H7 (cell line): Measurements from ENCODE around the gene MAP1LC3B. TPM values are rescaled to one million over a fixed set of nuclear protein-coding genes. Genes with fewer than 3 reads are reported as not detected.
"Not testable (repeated sequence)": the region's sequence is repeated elsewhere in the genome, so short reads cannot be mapped to it uniquely, and the experiment has no call there.

ENCODE experiments used
- DNase-seq: peaks from one replicate; pipeline ENCODE4 v3.0.0; 2012
- H3K27me3 ChIP-seq: 2 replicates; pipeline ENCODE4 v1.6.0; 2011; ENCODE audit warnings: mild to moderate bottlenecking, low read length; ENCODE audit not compliant: control insufficient read depth, insufficient read depth
- H3K36me3 ChIP-seq: replicated peaks from 2 replicates; pipeline ENCODE4 v1.5.1; 2011; ENCODE audit warnings: low read length; ENCODE audit not compliant: control insufficient read depth, insufficient read depth
- H3K4me3 ChIP-seq: 2 replicates; pipeline ENCODE4 v1.5.1; 2011; ENCODE audit warnings: low read depth, mild to moderate bottlenecking, control low read depth, low read length, moderate library complexity; ENCODE audit not compliant: insufficient read depth
- total RNA-seq: library from RNA; depleted of rRNA; stranded (reverse); fragments of >200 nt; shearing (Covaris generic); gene quantifications from 2 replicates; pipeline ENCODE4 v1.2.3, GENCODE V29; 2014

MAP1LC3B gene
- total RNA-seq, 1 experiment from 2014 or later = 15.8 TPM

DNA sequence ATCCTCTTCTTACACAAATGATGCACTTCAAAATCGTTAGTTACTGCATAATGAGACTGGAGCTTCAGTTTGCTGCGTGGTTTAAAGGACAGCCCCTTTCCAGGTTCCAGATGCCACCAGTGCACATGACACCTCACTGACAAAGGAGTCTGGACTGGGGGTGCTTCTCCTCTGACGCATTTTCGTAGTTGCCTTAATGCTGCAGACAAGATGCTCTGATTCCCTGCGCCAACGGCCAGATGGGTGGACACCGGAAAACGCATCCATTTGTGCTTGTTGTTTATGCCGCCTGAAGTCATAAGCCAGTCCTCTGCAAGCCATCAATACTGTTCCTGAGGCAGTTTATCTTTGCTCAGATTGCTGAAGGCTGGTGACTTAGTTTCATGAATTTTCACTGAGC is 24.6 kb upstream of the MAP1LC3B start:
- H3K4me3 ChIP-seq = no peak overlapping the region
- H3K27me3 ChIP-seq = no peaks in the 10 kb centered on the region
- no peak for DNase-seq
- no peaks in the 10 kb centered on the region for H3K36me3 ChIP-seq

DNA sequence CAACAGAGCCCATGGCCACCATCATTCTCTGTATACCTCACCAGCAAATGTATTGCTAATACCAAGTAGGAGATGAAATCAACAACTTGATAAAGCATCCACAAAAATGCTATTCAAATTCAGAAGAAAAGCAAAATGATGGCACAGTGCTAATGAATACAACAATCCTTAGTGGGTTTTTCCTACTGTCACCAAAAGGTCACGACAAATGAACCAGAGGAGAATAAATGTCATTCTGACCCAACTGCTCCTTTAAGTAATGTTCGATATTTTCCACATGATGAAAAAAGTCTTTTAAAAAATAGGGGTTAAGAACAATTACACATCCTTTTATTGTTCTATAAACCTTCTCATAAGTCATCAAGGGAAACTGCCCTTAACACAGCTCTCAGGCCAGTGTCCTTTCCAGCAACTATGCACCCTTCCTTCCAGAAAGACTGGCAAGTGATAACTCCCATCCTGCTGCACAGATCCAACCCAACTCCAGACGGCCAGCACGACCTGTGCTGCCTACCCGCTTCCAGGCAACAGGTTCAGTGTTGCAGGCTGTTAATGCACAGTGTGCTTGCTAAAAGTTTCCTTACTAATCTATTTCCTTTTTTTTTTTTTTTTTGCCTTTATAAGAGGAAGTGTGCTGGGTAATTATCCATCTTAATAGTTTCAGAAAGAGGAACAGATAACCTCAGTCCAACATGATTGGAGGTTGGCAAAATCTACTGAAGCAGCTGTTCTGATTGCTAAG is 23.9 kb upstream of the MAP1LC3B start:
- Histone ChIP-seq H3K27me3 (no peaks in the 10 kb centered on the region), H3K4me3 (no peak overlapping the region), H3K36me3 (no peaks in the 10 kb centered on the region)
- DNase-seq = no peak

DNA sequence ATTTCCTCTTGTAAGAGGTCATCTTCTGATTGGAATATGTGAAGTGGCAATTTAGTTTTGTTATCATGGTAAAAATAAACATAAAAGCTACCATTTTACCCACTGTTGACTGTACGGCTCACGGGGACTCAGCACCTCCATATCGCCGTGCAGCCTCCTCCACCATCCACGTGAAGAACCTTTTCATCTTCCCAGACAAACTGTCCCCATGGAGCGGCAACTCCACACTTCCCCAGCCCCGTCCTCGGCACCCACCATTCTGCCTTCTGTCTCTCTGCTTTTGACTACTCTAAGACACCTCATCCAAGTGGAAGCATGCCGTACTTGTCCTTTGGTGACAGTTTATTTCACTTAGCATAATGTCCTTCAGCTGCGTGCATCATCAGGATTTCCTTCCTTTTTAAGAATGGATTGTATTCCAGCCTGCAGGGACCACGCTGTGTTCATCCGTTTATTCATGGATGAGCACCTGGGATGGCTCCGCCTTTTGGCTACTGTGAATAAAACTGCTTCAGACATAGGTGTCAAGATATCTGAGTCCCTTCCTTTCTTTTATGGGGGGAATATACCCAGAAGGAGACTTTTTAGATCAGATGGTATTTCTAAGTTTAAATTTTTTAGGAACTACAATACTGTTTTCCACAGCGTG is 22.9 kb upstream of the MAP1LC3B start:
- DNase-seq = no peak
- H3K27me3 ChIP-seq = no peaks in the 10 kb centered on the region
- no peak overlapping the region for H3K4me3 ChIP-seq
- no peaks in the 10 kb centered on the region for H3K36me3 ChIP-seq

DNA sequence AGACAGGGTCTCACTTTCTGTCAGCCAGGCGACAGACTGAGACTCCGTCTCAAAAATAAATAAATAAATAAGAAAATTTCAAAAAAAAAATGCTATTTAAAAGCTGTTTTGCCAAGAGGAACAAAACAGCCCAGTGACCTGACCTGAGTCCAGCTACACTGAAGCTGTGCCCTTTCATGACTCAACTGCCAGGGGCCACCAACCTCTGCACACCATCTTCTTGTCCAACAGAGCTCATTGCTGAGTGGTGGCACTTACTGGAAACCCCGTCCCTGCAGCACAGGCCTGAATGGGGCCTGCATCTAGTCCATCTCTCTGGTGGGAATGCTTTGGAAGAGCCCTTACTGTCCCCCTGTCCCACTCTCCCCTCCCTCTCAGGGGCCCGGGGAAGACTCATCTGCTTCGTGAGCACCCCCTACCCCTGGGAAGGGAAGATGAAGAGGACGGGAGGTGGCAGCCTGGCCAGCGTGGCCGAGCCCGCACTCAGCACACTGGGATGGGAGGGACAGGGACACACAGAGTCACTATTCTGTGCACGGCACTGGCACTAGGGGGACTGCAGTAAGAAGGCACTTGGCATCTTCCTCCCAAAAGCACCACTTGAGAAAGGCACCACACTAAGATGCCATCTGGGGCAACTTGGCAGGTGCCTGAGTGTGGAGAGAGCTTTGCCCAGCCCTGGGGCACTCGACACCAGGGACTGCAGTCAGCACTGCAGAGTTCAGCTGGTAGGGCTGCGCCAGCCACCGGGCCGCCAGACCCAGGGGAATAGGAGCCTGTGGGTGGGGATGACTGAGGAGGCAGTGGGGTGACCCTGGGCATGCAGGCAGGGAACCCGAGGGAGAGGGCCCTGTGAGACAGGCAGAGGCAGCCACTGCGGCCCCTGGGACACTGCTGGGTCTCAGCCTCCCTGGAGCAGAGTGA is 22.1 kb upstream of the MAP1LC3B start:
- Histone ChIP-seq H3K4me3 (no peak overlapping the region), H3K36me3 (no peaks in the 10 kb centered on the region), H3K27me3 (no peaks in the 10 kb centered on the region)
- peak; percentile 69 for DNase-seq

DNA sequence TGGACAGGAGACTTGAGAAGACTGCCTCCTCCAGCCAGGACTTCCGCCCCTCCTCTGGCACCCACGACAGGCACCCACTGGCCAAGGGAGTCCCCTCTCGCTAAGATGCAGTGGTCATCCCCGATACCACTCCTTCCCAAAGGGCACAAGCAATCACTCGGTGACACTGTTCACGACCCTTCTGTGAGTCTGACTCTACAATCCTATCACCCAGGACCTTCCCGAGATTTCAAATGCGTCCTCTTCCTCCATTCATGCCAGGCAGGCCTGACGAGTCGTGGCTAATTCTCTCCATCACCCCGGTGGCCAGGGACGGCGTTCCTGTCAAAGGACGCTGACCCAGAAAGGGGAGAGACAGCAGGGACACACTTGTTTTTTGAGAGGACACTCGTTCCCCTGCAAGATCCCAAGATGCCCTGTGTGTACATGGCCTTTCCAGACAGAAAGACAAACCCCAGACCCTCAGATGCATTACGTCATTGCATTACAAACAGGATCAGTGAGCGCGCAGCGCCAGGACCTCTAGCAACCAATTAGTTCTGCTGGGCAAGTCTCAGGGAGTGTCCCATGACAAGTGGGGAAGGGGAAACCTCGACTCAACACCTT is 20.8 kb upstream of the MAP1LC3B start:
- H3K4me3 ChIP-seq = no peak overlapping the region
- no peak for DNase-seq
- H3K36me3 ChIP-seq = no peaks in the 10 kb centered on the region
- no peaks in the 10 kb centered on the region for H3K27me3 ChIP-seq

DNA sequence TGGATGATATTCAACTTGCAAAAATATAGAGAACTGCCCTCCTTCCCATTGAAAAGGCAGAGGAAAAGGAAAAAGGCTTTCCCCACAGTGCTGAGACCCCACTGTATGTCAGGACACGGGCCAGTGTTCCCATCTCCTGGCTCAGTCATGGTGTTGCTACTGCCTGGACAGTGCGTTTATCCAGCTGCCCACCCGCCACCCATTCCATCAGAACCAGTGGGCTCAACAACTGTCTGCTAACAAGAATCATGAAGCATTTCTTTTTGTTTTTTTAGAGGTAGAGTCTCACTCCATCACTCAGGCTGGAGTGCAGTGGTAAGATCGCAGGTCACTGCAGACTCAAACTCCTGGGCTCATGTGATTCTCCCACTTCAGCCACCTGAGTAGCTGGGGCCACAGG is 19.8 kb upstream of the MAP1LC3B start:
- Histone ChIP-seq H3K36me3 (no peaks in the 10 kb centered on the region), H3K4me3 (no peak overlapping the region), H3K27me3 (no peaks in the 10 kb centered on the region)
- DNase-seq = no peak

DNA sequence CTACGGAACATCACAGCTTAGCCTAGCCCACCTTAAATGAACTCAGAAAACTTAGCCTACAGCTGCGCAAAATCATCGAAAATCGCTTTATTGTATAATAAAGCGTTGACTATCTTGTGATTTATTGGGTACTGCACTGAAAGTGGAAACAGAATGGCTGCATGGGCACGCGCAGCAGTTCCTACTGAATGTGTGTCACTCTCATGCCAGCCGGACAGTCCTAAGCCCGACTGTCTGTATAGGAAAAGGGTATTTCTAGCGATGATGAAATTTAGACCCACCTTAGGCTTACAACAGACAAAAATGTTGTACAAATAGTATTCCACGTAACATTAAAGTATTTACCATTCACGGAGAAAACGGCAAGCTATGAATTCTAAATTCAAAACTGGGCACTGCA is 17.8 kb upstream of the MAP1LC3B start:
- Histone ChIP-seq H3K4me3 (no peak overlapping the region), H3K36me3 (no peaks in the 10 kb centered on the region), H3K27me3 (no peaks in the 10 kb centered on the region)
- no peak for DNase-seq

DNA sequence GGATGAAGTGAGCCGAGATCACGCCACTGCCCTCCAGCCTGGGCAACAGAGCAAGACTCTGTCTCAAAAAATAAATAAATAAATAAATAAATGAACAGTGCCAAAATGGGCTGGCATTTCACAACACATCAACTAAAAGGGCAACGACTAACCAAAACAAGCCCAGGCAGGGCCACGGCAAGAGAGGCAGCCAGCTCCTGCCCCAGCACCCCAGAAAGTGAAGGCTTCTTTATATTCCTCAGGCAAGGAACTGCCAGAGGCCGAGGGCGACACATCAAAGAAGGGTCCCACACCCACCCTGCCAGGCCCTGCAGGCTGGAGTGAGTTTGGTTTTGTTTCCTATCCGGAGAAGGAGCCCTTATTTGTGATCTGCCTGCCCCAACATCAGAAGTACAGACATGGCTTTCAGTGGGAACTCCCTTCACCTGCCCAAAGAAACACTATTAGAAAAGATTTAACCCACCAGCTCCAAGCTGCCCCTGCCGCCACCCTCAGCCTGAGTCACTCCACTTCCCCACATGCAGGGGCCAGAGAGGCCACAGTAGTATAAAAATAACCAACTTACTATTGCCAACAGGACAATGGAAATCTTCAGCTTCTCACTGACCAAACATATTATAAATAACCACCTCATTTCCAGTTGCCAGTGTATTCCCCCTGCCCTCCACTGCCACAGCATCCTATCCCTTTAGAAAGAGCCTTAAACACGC is 16.6 kb upstream of the MAP1LC3B start:
- Histone ChIP-seq H3K27me3 (no peaks in the 10 kb centered on the region), H3K36me3 (no peaks in the 10 kb centered on the region), H3K4me3 (no peak overlapping the region)
- no peak for DNase-seq

DNA sequence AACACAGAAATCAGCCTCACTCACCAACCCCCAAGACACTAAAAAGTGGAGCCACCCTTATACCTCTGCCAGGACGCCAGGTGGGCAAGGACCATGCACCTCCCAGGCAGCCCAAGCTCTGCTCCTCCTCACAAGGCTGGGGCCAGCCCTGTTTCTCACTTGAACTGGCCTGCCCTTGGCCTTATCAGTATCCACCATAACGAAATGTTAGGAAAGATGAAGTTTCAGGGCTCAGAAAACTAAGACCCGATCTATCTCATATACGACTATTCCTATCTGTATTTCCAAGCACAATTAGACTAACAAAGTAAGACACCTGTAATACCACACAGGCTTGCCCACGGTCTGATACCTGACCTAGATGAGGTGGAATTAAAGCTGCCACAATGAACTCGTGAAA is 15.5 kb upstream of the MAP1LC3B start:
- no peak for DNase-seq
- Histone ChIP-seq H3K4me3 (no peak overlapping the region), H3K36me3 (no peaks in the 10 kb centered on the region), H3K27me3 (no peaks in the 10 kb centered on the region)

DNA sequence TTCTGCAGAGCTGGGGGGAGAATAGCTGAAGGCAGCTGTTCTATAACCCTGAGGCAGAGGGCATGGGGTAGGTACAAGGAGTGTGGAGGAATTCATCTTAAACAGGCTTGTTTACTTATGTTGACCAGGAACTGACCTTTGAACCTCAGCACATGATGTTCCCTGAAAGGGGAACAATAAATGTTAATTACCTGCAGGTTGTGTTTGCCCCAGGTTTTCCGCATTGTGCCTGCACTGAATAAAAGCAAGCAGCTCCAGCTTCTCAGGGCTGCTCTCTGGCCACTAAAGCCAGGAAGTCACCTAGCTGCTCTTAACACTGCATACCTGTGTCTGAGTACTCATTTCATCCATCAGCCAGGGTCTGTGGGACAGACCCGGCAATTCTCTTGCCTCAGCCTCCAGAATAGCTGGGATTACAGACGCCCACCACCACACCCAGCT is 12.8 kb upstream of the MAP1LC3B start:
- not testable (repeated sequence) for H3K27me3 ChIP-seq, H3K4me3 ChIP-seq, DNase-seq, H3K36me3 ChIP-seq

DNA sequence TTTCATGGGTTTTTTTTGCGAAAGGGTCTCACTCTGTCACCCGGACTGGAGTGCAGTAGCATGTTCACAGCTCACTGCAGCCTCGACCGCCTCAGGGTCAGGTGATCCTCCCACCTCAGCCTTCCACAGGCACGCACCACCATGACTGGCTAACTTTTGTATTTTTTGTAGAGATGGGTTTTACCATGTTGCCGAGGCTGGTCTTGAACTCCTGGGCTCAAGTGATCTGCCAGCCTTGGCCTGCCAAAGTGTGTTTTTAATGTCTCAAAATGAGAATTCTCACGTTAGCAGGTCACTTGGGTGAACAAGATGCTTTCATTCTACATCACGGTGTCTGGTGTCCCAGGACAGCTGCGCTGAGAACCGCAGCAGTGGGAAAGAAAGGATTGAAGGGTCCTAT is 11.7 kb upstream of the MAP1LC3B start:
- Histone ChIP-seq H3K36me3 (no peaks in the 10 kb centered on the region), H3K4me3 (no peak overlapping the region), H3K27me3 (no peaks in the 10 kb centered on the region)
- no peak for DNase-seq

DNA sequence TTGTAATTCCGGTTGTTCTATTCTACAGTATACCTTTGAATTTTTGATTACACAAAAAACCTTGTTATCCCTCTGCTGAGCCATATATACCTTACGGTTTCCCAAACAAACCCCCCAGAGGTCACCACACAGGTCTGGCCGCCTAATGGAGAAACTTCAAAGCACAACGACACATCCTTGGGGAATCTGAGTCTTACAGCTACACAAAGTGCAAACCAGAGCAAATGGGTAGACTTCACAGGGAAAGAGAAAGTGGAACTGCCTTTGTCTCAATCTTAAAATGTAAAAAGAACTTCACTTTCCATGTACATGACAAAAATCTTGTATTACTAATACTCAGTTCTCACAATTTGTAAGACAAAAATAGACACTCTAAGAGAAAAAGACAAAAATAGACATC is 11.3 kb upstream of the MAP1LC3B start:
- no peaks in the 10 kb centered on the region for H3K27me3 ChIP-seq
- no peak overlapping the region for H3K4me3 ChIP-seq
- no peaks in the 10 kb centered on the region for H3K36me3 ChIP-seq
- no peak for DNase-seq

DNA sequence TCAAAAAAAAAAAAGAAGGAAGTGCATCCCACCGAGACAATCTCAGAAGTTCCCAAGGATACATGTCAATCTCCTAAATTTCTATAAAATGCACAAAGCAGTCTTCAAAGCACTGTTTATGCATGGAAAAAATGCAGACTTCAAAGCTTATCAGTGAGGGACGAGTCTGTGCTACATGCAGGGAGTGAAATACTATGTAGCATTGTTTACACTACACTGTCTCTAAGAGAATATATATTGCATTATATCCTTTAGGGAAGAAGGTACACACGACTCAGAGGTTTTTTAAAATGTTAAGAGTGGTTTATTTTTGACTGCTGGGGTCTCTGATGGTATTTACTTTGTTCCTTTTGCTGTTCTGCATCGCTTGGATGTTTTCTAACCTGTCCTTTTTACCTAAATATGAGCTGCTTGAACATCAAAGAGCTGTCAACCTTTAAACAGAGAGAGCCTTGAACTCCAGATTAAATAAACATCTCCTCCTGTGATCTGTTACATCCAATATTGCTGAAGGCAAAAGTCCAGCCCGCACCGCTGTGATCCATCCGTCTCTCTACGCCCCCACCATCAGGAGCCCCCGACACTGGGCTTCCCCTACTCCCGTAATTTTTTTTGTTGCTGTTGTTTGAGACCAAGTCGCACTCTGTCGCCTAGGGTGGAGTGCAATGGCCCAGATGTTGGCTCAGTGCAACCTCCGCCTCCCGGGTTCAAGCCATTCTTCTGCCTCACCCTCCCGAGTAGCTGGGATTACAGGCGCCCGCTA is 9.9 kb upstream of the MAP1LC3B start:
- DNase-seq = no peak
- Histone ChIP-seq H3K4me3 (peak overlapping the region; percentile 78), H3K27me3 (no peaks in the 10 kb centered on the region), H3K36me3 (no peaks in the 10 kb centered on the region)
